ENCODE measurements around the gene TAGAP.
"Not testable (repeated sequence)": the region's sequence is repeated elsewhere in the genome, so short reads cannot be mapped to it uniquely, and the experiment has no call there.

TAGAP gene

DNA sequence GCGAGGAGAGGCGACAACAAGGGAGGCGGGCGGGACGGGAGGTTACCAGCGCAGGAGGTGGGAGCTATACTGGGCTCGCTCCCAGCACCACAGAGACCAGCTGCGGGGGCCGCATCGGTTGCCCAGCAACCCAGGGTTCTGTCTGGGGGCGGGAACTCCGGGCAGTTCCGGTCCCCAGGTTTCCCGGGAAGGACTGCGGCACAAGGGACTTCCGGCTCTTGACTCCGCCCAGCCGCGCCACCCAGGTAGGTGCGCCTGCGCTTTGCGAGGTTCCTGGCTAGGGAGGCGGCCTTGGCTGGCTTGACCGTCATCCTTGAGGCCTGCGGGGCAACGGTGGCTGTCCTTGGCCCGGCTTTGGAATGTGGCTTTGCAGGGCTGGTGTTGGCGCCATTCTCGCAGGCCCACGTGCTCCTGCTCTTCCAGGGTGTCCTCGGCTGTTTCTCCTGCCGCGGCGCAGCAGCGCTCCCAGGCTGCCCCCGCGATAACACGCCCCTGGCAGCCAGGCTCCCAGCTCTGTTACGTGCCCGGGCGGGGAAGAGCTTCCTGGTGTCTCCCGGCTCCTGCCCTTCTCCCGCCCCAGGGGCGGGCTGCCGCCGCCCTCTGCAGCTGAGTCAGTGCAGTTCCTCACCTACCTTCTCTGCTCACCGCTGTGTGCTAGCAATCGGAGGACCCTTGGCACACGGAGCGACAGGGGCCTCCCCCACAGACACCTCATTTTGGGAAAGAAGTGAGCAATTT lies 45.0 kb downstream of the TAGAP start, which contains the start of gene RSPH3:
RSPH3 (minus strand) TSS at position 537 of the 738 bp plus-strand sequence. CDS start 652 bp downstream, outside the sequence.
- Histone ChIP-seq H3K4me1 (ENCODE audit: insufficient read depth, low read length) (no peaks in the 10 kb centered on the region), H3K9me3 (ENCODE audit: control insufficient read depth, insufficient read depth, low read length) (no peaks in the 10 kb centered on the region), H3K9ac (ENCODE audit: low read depth, low read length) (peak within 1 kb of the TSS; percentile 62), H3K36me3 (ENCODE audit: insufficient read depth, low read length) (no peaks in the 10 kb centered on the region)

DNA sequence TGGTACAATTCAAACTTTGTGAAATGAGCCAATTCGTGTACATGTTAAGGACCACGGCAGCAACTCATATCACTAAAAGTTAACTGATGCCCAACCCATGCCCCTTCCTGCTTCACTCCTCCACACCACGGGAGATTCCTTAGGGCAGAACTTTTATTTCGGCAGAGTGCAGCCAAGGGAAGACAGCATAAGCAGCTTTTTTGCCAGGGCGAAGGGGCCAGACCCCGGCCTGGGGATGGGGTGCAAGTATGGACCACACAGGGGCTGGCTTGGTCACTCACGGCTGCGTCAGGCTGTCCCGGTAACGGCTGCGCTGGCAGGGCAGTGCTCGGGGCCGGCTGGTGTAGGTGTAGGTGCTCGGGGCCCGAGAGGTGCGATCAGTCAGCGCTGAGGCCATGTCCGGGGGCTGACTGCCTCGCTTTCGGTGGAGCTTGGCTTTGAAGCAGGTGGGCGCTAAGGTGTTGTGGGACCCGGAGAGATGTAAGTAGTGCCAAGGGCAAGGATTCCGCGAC lies 45.6 kb downstream of the TAGAP start:
- H3K36me3 ChIP-seq (ENCODE audit: insufficient read depth, low read length) = no peaks in the 10 kb centered on the region
- peak overlapping the region; percentile 62; the same call in 1 of the 2 replicates for H3K9ac ChIP-seq (ENCODE audit: low read depth, low read length)
- H3K9me3 ChIP-seq (ENCODE audit: control insufficient read depth, insufficient read depth, low read length) = no peaks in the 10 kb centered on the region
- no peaks in the 10 kb centered on the region for H3K4me1 ChIP-seq (ENCODE audit: insufficient read depth, low read length)

DNA sequence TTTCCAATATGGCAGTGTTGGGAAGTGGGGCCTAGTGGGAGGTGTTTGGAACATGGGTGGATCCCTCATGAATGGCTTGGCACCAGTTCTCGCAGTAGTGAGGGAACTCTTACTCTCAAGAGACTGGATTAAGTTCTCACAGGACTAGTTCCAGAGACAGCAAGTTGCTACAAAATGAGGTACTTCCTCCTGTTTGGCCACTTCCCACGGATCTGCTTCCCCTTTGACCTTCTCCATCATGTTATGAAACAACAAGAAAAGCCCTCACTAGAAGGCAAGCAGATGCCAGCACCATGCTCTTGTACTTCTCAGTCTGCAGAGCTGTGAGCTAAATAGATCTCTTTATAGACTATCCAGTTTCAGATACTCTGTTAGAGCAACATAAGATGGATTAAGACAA lies 47.9 kb downstream of the TAGAP start:
- no peaks in the 10 kb centered on the region for H3K36me3 ChIP-seq (ENCODE audit: insufficient read depth, low read length)
- no peaks in the 10 kb centered on the region for H3K4me1 ChIP-seq (ENCODE audit: insufficient read depth, low read length)
- H3K9me3 ChIP-seq (ENCODE audit: control insufficient read depth, insufficient read depth, low read length) = no peaks in the 10 kb centered on the region
- no peak overlapping the region for H3K9ac ChIP-seq (ENCODE audit: low read depth, low read length)

DNA sequence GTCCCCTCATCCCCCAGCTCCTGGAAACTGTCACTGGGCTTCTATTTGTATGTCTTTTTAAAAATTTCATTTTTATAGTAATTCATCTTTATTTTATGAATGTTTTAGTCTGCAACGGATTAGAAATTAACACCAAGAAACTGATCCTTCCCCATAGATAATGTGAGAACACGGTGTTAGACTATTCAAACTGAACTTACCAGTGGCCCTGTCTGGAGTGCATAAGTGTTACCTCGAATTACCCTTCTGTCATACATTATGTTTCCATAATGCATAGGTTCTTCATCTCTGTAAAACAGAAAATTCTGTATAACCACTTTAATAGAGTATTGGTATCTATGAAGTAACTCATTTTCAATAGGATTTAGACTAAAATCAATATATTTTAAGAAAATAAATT lies 51.2 kb downstream of the TAGAP start:
- Histone ChIP-seq H3K9ac (ENCODE audit: low read depth, low read length) (no peak overlapping the region), H3K4me1 (ENCODE audit: insufficient read depth, low read length) (no peaks in the 10 kb centered on the region), H3K9me3 (ENCODE audit: control insufficient read depth, insufficient read depth, low read length) (no peaks in the 10 kb centered on the region), H3K36me3 (ENCODE audit: insufficient read depth, low read length) (no peaks in the 10 kb centered on the region)

DNA sequence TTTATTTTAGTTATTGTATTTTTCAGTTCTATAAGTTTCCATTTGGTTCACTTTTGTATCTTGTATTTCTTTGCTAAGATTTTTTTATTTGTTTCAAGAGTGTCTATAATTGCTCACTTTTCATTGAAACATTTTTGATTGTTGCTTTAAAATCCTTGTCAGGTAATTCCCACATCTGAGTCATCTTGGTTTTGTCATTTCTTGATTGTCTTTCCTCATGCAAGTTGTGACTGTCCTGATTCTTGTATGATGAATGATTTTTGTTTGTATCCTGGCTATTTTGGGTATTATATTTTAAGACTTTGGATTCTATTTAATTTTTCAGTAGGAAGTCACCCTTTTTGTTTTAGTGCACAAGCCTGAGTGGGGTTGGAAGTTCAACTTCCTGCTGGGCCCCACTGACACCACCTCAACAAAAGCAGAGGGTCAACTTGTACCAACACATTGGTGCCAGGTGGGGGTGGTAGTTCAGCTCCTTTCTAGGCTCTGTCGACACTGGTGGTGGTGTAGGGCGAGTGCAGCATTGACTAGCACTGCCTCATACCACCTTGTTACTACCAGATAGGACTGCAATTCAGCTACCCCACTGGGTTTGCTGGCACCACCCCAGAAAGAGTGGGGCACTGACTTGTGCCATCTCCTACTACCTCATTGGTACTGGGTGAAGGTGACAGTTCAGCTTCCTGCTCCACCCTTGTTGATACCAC lies 53.6 kb downstream of the TAGAP start:
- H3K4me1 ChIP-seq (ENCODE audit: insufficient read depth, low read length) = no peaks in the 10 kb centered on the region
- H3K9ac ChIP-seq (ENCODE audit: low read depth, low read length) = no peak overlapping the region
- H3K9me3 ChIP-seq (ENCODE audit: control insufficient read depth, insufficient read depth, low read length) = no peaks in the 10 kb centered on the region
- no peaks in the 10 kb centered on the region for H3K36me3 ChIP-seq (ENCODE audit: insufficient read depth, low read length)

DNA sequence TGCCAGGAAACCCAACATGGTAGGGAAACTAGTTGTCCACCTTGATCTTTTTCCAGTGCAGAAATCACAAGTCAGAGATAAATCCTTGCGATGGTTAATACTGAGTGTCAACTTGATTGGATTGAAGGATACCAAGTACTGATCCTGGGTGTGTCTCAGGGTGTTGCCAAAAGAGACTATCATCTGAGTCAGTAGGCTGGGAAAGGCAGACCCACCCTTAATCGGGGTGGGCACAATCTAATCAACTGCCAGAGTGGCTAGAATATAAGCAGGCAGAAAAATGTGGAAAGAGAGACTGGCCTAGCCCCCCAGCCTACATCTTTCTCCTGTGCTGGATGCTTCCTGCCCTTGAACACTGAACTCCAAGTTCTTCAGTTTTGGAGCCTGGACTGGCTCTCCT lies 55.1 kb downstream of the TAGAP start:
- H3K9ac ChIP-seq (ENCODE audit: low read depth, low read length); H3K36me3 ChIP-seq (ENCODE audit: insufficient read depth, low read length); H3K4me1 ChIP-seq (ENCODE audit: insufficient read depth, low read length); H3K9me3 ChIP-seq (ENCODE audit: control insufficient read depth, insufficient read depth, low read length): not testable (repeated sequence)

DNA sequence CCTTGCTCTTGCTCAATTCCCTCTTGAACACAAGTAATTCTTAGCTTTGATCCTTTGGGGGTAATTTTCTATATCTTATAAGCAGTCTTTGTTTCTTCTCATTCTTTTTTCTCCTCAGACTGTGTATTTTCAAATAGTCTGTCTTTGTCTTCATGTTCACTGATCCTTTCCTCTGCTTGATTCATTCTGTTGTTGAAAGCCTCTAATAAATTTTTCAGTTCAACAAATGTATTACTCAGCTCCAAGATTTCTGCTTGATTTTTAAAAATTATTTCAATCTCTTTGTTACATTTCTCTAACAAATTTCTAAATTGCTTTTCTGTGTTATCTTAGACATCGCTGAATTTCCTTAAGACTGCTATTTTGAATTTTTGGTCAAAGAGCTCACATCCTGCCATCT lies 56.3 kb downstream of the TAGAP start:
- Histone ChIP-seq H3K36me3 (ENCODE audit: insufficient read depth, low read length) (no peaks in the 10 kb centered on the region), H3K9ac (ENCODE audit: low read depth, low read length) (no peak overlapping the region), H3K4me1 (ENCODE audit: insufficient read depth, low read length) (no peaks in the 10 kb centered on the region), H3K9me3 (ENCODE audit: control insufficient read depth, insufficient read depth, low read length) (no peaks in the 10 kb centered on the region)

DNA sequence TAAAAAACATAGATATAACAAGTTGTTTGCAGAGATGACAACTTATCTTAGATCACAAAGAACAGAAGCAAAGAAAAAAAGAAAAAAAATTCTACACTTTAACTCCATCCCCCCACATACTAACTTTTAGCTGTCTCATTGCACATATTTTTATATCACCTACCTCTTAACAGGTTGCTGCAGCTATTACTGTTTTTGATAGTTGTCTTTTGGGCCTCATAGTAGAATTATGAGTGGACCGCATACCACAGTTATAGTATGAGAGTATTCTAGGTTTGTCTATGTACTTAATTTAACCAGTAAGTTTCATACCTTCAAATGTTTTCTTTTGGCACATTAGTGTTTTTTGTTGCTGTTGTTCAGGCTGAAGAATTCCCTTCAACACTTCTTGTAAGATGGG lies 57.1 kb downstream of the TAGAP start:
- no peaks in the 10 kb centered on the region for H3K9me3 ChIP-seq (ENCODE audit: control insufficient read depth, insufficient read depth, low read length)
- no peaks in the 10 kb centered on the region for H3K4me1 ChIP-seq (ENCODE audit: insufficient read depth, low read length)
- no peak overlapping the region for H3K9ac ChIP-seq (ENCODE audit: low read depth, low read length)
- H3K36me3 ChIP-seq (ENCODE audit: insufficient read depth, low read length) = no peaks in the 10 kb centered on the region

Measured in ES-I3 (cell line).